ENCODE measurements around the gene MYRF.

MYRF gene

GRCh38 chr11:61828629-61829407 lies 76.4 kb downstream of the MYRF start:
- peak; percentile 56 for DNase-seq

- DNase-seq: no peak
These were observed 77.4 kb downstream of the MYRF start for GRCh38 chr11:61829806-61830205.

- DNase-seq: peak; percentile 14
These were observed 78.0 kb downstream of the MYRF start for GRCh38 chr11:61830237-61831105.

- DNase-seq: no peak
These were observed 79.8 kb downstream of the MYRF start for GRCh38 chr11:61832207-61832606.

- peak; percentile 36 for DNase-seq
These were observed 80.3 kb downstream of the MYRF start for GRCh38 chr11:61832754-61833153.

GRCh38 chr11:61833471-61833870 lies 81.0 kb downstream of the MYRF start:
- peak; percentile 36 for DNase-seq

GRCh38 chr11:61833926-61834277 lies 81.5 kb downstream of the MYRF start:
- DNase-seq: no peak

- peak; percentile 68 for DNase-seq
These were observed 82.0 kb downstream of the MYRF start for GRCh38 chr11:61834278-61835048.

- no peak for DNase-seq
These were observed 83.8 kb downstream of the MYRF start for GRCh38 chr11:61836193-61836592.

- DNase-seq: no peak
These were observed 85.1 kb downstream of the MYRF start for GRCh38 chr11:61837411-61838005.
